ENCODE data around the gene RADX. TPM values are rescaled to one million over a fixed set of nuclear protein-coding genes. Genes with fewer than 3 reads are reported as not detected.

RADX gene
- total RNA-seq, 4 donors from 2014 or later = 2.1 to 15.7 (median 8.5) TPM

GRCh38 chrX:106670631-106671030, 58.9 kb downstream of the RADX start:
- H3K4me1 ChIP-seq = no peaks in the 10 kb centered on the region
- intact Hi-C loops (cut with DNase I; ENCODE audit: low total_unique reads) = no loop called here
- no peaks in the 10 kb centered on the region for H3K36me3 ChIP-seq

GRCh38 chrX:106672527-106672926, 60.7 kb downstream of the RADX start:
- no peak for DNase-seq
- no peaks in the 10 kb centered on the region for H3K9me3 ChIP-seq
- intact Hi-C loops (cut with DNase I; ENCODE audit: low total_unique reads) = no loop called here
- no peak for TF ChIP-seq POLR2A (IDR thresholded peaks at IDR 0.05)
- no peak for TF ChIP-seq CTCF (IDR thresholded peaks at IDR 0.05)
- no peaks in the 10 kb centered on the region for H3K27me3 ChIP-seq
- H3K27ac ChIP-seq = no peak overlapping the region
- H3K4me1 ChIP-seq = no peaks in the 10 kb centered on the region
- no peaks in the 10 kb centered on the region for H3K36me3 ChIP-seq
- H3K4me3 ChIP-seq = no peak overlapping the region

More at GRCh38 chrX:106670631-106671030, 58.9 kb downstream of the RADX start:
- DNase-seq = no peak
- no peaks in the 10 kb centered on the region for H3K27me3 ChIP-seq
- no peak overlapping the region for H3K4me3 ChIP-seq
- no peaks in the 10 kb centered on the region for H3K9me3 ChIP-seq
- TF ChIP-seq CTCF (IDR thresholded peaks at IDR 0.05) (no peak), POLR2A (IDR thresholded peaks at IDR 0.05) (no peak)
- no peak overlapping the region for H3K27ac ChIP-seq

GRCh38 chrX:106680716-106681115, 68.9 kb downstream of the RADX start:
- Histone ChIP-seq H3K36me3 (no peaks in the 10 kb centered on the region), H3K4me1 (no peaks in the 10 kb centered on the region), H3K27ac (no peak overlapping the region), H3K9me3 (no peaks in the 10 kb centered on the region), H3K27me3 (peaks cover 0 to 22% of the 10 kb centered on the region in 2 donors), H3K4me3 (no peak overlapping the region)
- intact Hi-C loops (cut with DNase I; ENCODE audit: low total_unique reads) = no loop called here
- TF ChIP-seq POLR2A (IDR thresholded peaks at IDR 0.05) (no peak), CTCF (IDR thresholded peaks at IDR 0.05) (no peak)
- DNase-seq = no peak

GRCh38 chrX:106684207-106684606, 72.4 kb downstream of the RADX start:
- no peaks in the 10 kb centered on the region for H3K4me1 ChIP-seq
- no peak for DNase-seq
- no peaks in the 10 kb centered on the region for H3K9me3 ChIP-seq
- no peak overlapping the region for H3K27ac ChIP-seq
- TF ChIP-seq POLR2A (IDR thresholded peaks at IDR 0.05) (no peak), CTCF (IDR thresholded peaks at IDR 0.05) (no peak)
- H3K27me3 ChIP-seq = peaks cover 0 to 24% of the 10 kb centered on the region in 2 donors
- H3K36me3 ChIP-seq = no peaks in the 10 kb centered on the region
- intact Hi-C loops (cut with DNase I; ENCODE audit: low total_unique reads) = no loop called here
- H3K4me3 ChIP-seq = no peak overlapping the region

- Histone ChIP-seq H3K27me3 (no peaks in the 10 kb centered on the region), H3K27ac (no peak overlapping the region), H3K4me1 (no peaks in the 10 kb centered on the region), H3K4me3 (no peak overlapping the region), H3K36me3 (no peaks in the 10 kb centered on the region), H3K9me3 (no peaks in the 10 kb centered on the region)
- intact Hi-C loops (cut with DNase I; ENCODE audit: low total_unique reads) = no loop called here
- TF ChIP-seq POLR2A (IDR thresholded peaks at IDR 0.05) (no peak), CTCF (IDR thresholded peaks at IDR 0.05) (no peak)
- no peak for DNase-seq
These were observed 80.8 kb downstream of the RADX start for GRCh38 chrX:106692425-106693065.

Measured in uterus (tissue), 4 donors.